GM20000 (cell line): ENCODE results near the gene CDNF.

Source experiments
- DNase-seq: peaks from one replicate; pipeline ENCODE4 v3.0.0; 2012; ENCODE audit warnings: low spot score
- TF ChIP-seq, protein P1 (sequence below): IDR thresholded peaks from 2 replicates; pipeline ENCODE4 v1.5.1; 2012; ENCODE audit warnings: mild to moderate bottlenecking, control low read depth; ENCODE audit errors: extremely low read depth, missing control alignments

The CDNF gene

GRCh38 chr10:14810969-14811953 lies 26.6 kb downstream of the CDNF start:
- no peak for DNase-seq
- TF ChIP-seq, protein P1, sequence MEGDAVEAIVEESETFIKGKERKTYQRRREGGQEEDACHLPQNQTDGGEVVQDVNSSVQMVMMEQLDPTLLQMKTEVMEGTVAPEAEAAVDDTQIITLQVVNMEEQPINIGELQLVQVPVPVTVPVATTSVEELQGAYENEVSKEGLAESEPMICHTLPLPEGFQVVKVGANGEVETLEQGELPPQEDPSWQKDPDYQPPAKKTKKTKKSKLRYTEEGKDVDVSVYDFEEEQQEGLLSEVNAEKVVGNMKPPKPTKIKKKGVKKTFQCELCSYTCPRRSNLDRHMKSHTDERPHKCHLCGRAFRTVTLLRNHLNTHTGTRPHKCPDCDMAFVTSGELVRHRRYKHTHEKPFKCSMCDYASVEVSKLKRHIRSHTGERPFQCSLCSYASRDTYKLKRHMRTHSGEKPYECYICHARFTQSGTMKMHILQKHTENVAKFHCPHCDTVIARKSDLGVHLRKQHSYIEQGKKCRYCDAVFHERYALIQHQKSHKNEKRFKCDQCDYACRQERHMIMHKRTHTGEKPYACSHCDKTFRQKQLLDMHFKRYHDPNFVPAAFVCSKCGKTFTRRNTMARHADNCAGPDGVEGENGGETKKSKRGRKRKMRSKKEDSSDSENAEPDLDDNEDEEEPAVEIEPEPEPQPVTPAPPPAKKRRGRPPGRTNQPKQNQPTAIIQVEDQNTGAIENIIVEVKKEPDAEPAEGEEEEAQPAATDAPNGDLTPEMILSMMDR: no peak

DNA sequence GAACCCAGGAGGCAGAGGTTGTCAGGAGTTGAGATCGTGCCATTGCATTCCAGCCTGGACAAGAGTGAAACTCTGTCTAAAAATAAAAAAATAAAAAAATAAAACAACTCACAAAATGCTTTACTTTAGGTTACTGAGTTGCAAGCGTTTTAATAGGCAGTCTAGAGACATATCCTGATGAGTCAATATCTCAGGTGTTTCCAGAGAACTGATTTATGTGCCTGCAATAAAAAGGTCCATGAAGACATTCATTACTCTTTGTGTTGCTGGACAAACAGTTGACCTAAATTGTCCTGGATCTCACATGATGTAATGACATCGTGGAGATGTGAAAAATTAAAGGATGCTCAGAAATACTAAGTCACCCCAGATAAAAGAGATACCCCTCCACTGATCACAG lies 31.5 kb downstream of the CDNF start:
- no peak for DNase-seq
- TF ChIP-seq, protein P1: no peak

GRCh38 chr10:14803827-14804226 lies 34.0 kb downstream of the CDNF start:
- DNase-seq: no peak
- TF ChIP-seq, protein P1: no peak

- no peak for DNase-seq
- TF ChIP-seq, protein P1: no peak
Measured at GRCh38 chr10:14801723-14802122, 36.1 kb downstream of the CDNF start.

GRCh38 chr10:14800397-14800796 lies 37.4 kb downstream of the CDNF start:
- TF ChIP-seq, protein P1: no peak
- no peak for DNase-seq

DNA sequence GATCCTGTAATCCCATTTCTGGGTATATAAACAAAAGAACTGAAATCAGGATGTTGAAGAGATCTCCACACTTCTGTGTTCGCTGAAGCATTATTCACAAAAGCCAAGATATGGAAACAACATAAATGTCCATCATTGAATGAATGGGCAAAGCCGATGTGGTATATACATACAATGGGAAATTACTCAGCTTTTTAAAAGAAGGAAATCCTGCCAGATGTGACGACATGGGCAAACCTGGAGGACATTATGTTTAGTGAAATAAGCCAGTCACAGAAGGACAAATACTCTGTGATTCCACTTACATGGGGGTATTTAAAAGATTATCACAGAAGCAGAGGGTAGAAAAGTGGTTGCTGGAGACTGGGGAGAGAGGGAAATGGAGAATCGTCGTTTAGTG lies 39.2 kb downstream of the CDNF start:
- DNase-seq: no peak
- TF ChIP-seq, protein P1: no peak

GRCh38 chr10:14787938-14788337 lies 49.9 kb downstream of the CDNF start:
- TF ChIP-seq, protein P1: no peak
- DNase-seq: no peak
